Kidney tubule cell (primary cell): Measurements from ENCODE around the gene ZMYND19.
A peak's percentile ranks its signal among the peaks of the same experiment; 100 is the strongest.
"Not testable (repeated sequence)": the region's sequence is repeated elsewhere in the genome, so short reads cannot be mapped to it uniquely, and the experiment has no call there.

Experiments
- DNase-seq: peaks from one replicate; pipeline ENCODE4 v3.0.0-alpha.2; 2018; ENCODE audit warnings: low spot score

The ZMYND19 gene

GRCh38 chr9:137556069-137556838 is 34.1 kb downstream of the ZMYND19 start:
- DNase-seq = peak; percentile 23

- no peak for DNase-seq
Observed at GRCh38 chr9:137555179-137555578, 35.1 kb downstream of the ZMYND19 start.

- no peak for DNase-seq
Observed at GRCh38 chr9:137554349-137554748, 36.0 kb downstream of the ZMYND19 start.

- DNase-seq = not testable (repeated sequence)
Observed at GRCh38 chr9:137553654-137554053, 36.7 kb downstream of the ZMYND19 start.

- DNase-seq = peak; percentile 42
Observed at GRCh38 chr9:137552022-137552768, 38.1 kb downstream of the ZMYND19 start.

GRCh38 chr9:137551264-137552021 is 38.9 kb downstream of the ZMYND19 start, which contains the start of gene MRPL41:
TSS of gene MRPL41 (plus strand) at chr9:137551879. CDS start at chr9:137552082, 203 bp downstream.
- DNase-seq = peak; percentile 91

- not testable (repeated sequence) for DNase-seq
Observed at GRCh38 chr9:137550958-137551263, 39.4 kb downstream of the ZMYND19 start.

- DNase-seq = peak; percentile 76
Observed at GRCh38 chr9:137550231-137550621, 40.1 kb downstream of the ZMYND19 start, which contains the start of gene PNPLA7. TSS of gene PNPLA7 (minus strand) at chr9:137550402. CDS start at chr9:137550197, 205 bp downstream.

- no peak for DNase-seq
Observed at GRCh38 chr9:137547687-137548543, 42.4 kb downstream of the ZMYND19 start.

GRCh38 chr9:137545123-137545522 is 45.2 kb downstream of the ZMYND19 start:
- no peak for DNase-seq

- no peak for DNase-seq
Observed at GRCh38 chr9:137544176-137544760, 46.0 kb downstream of the ZMYND19 start.

- DNase-seq = no peak
Observed at GRCh38 chr9:137543237-137543963, 46.9 kb downstream of the ZMYND19 start.

- DNase-seq = no peak
Observed at GRCh38 chr9:137542486-137542885, 47.8 kb downstream of the ZMYND19 start.

- DNase-seq = no peak
Observed at GRCh38 chr9:137540536-137540935, 49.8 kb downstream of the ZMYND19 start.

GRCh38 chr9:137538058-137538457 is 52.3 kb downstream of the ZMYND19 start:
- no peak for DNase-seq

GRCh38 chr9:137536594-137537131 is 53.6 kb downstream of the ZMYND19 start:
- DNase-seq = not testable (repeated sequence)

GRCh38 chr9:137535120-137535428 is 55.2 kb downstream of the ZMYND19 start:
- no peak for DNase-seq

GRCh38 chr9:137534256-137535119 is 55.8 kb downstream of the ZMYND19 start:
- DNase-seq = peak; percentile 57

GRCh38 chr9:137532891-137533468 is 57.3 kb downstream of the ZMYND19 start:
- DNase-seq = not testable (repeated sequence)
